ENCODE data around the gene CHSY1.

- TF ChIP-seq CTCF (IDR thresholded peaks at IDR 0.05) (no peak), POLR2A (IDR thresholded peaks at IDR 0.05) (no peak)
Measured at GRCh38 chr15:101221902-101222301, 29.9 kb downstream of the CHSY1 start.

Measured in heart left ventricle (tissue), 13 donors.